ENCODE measurements around the gene STRN3.

The STRN3 gene

GRCh38 chr14:30883508-30884294, 142.5 kb downstream of the STRN3 start:
- no peak for DNase-seq
- intact Hi-C loops (cut with DNase I) = no loop called here

GRCh38 chr14:30882431-30882830, 143.7 kb downstream of the STRN3 start:
- no peak for DNase-seq
- intact Hi-C loops (cut with DNase I) = no loop called here

- DNase-seq = no peak
- intact Hi-C loops (cut with DNase I) = no loop called here
Measured at GRCh38 chr14:30876692-30877091, 149.5 kb downstream of the STRN3 start.

GRCh38 chr14:30875788-30876053, 150.5 kb downstream of the STRN3 start:
- intact Hi-C loops (cut with DNase I) = no loop called here
- no peak for DNase-seq

GRCh38 chr14:30874999-30875787, 151.0 kb downstream of the STRN3 start:
- peak in 2 of 10 donors; percentile 63 to 85 for DNase-seq
- intact Hi-C loops (cut with DNase I) = no loop called here

GRCh38 chr14:30874120-30874998, 151.8 kb downstream of the STRN3 start, which contains the start of gene COCH:
Gene COCH, plus strand, starts transcription at chr14:30874559. Its CDS starts 380 bp downstream, at chr14:30874939.
- intact Hi-C loops (cut with DNase I) = no loop called here
- peak in 7 of 10 donors; percentile 9 to 85 (median 17) for DNase-seq

GRCh38 chr14:30873308-30874119, 152.7 kb downstream of the STRN3 start:
- DNase-seq = no peak
- intact Hi-C loops (cut with DNase I) = no loop called here

- no peak for DNase-seq
- intact Hi-C loops (cut with DNase I) = no loop called here
Measured at GRCh38 chr14:30872602-30873001, 153.6 kb downstream of the STRN3 start.

- intact Hi-C loops (cut with DNase I) = no loop called here
- DNase-seq = no peak
Measured at GRCh38 chr14:30869551-30870155, 156.5 kb downstream of the STRN3 start.

- intact Hi-C loops (cut with DNase I) = no loop called here
- DNase-seq = no peak
Measured at GRCh38 chr14:30868736-30869135, 157.4 kb downstream of the STRN3 start.

- intact Hi-C loops (cut with DNase I) = no loop called here
- DNase-seq = no peak
Measured at GRCh38 chr14:30864934-30865333, 161.2 kb downstream of the STRN3 start.

- no peak for DNase-seq
- intact Hi-C loops (cut with DNase I) = no loop called here
Measured at GRCh38 chr14:30861200-30861599, 165.0 kb downstream of the STRN3 start.

GRCh38 chr14:30855345-30856037, 170.7 kb downstream of the STRN3 start:
- DNase-seq = no peak

GRCh38 chr14:30854492-30854891, 171.7 kb downstream of the STRN3 start:
- DNase-seq = no peak
- intact Hi-C loops (cut with DNase I) = no loop called here

More at GRCh38 chr14:30855345-30856037, 170.7 kb downstream of the STRN3 start:
- intact Hi-C loops (cut with DNase I) = no loop called here

GRCh38 chr14:30853946-30854345, 172.2 kb downstream of the STRN3 start:
- DNase-seq = no peak

GRCh38 chr14:30849983-30850382, 176.2 kb downstream of the STRN3 start:
- intact Hi-C loops (cut with DNase I) = no loop called here
- no peak for DNase-seq

More at GRCh38 chr14:30853946-30854345, 172.2 kb downstream of the STRN3 start:
- intact Hi-C loops (cut with DNase I) = no loop called here

- intact Hi-C loops (cut with DNase I) = no loop called here
- no peak for DNase-seq
Measured at GRCh38 chr14:30849354-30849753, 176.8 kb downstream of the STRN3 start.

GRCh38 chr14:30848449-30849240, 177.5 kb downstream of the STRN3 start:
- no peak for DNase-seq
- intact Hi-C loops (cut with DNase I) = no loop called here
